CD4-positive, CD25-positive, alpha-beta regulatory T cell (primary cell): ENCODE data around the gene METTL14. TPM values are rescaled to one million over a fixed set of nuclear protein-coding genes. Genes with fewer than 3 reads are reported as not detected.

Source experiments
- ATAC-seq, 2 donors: fragments of 150-1000 bp; cut with Tn5 transposase; one replicate each; pipeline ENCODE4 v1.10.0; 2021; ENCODE audit warnings: low read depth in 2 of 2, moderate number of reproducible peaks in 2 of 2, moderate library complexity in 1 of 2
- DNase-seq, 3 donors: peaks; one replicate each; pipeline versions ENCODE4 v3.0.0 to v3.0.0-alpha.2; 2012 to 2022; ENCODE audit warnings: mixed read lengths in 1 of 3
- H3K27ac ChIP-seq: one replicate; pipeline ENCODE4 v1.7.0; 2013; ENCODE audit warnings: mild to moderate bottlenecking, low read length; ENCODE audit not compliant: insufficient read depth, poor library complexity, severe bottlenecking
- H3K27me3 ChIP-seq: one replicate; pipeline ENCODE4 v1.7.0; 2013; ENCODE audit warnings: low read length; ENCODE audit not compliant: control insufficient read depth, insufficient read depth
- H3K36me3 ChIP-seq: one replicate; pipeline ENCODE4 v1.7.0; 2013; ENCODE audit warnings: mild to moderate bottlenecking, low read length, moderate library complexity; ENCODE audit not compliant: control insufficient read depth, insufficient read depth
- H3K4me1 ChIP-seq: 2 replicates; pipeline ENCODE4 v1.7.0; 2013; ENCODE audit warnings: mild to moderate bottlenecking, low read length; ENCODE audit not compliant: insufficient read depth, control insufficient read depth, poor library complexity, severe bottlenecking
- H3K4me3 ChIP-seq: one replicate; pipeline ENCODE4 v1.7.0; 2013; ENCODE audit warnings: low read depth, mild to moderate bottlenecking, low read length, moderate library complexity
- H3K9me3 ChIP-seq, 2 experiments: 1 replicate in 1 of 2; 2 replicates in 1 of 2; pipeline ENCODE4 v1.7.0; 2013; ENCODE audit warnings: low read length in 2 of 2, mild to moderate bottlenecking in 1 of 2, moderate library complexity in 1 of 2; ENCODE audit not compliant: control insufficient read depth in 2 of 2
- H3K27ac Mint-ChIP-seq, 3 donors: one replicate each; pipeline ENCODE4 v1.8.0; 2020 to 2022; ENCODE audit warnings: mild to moderate bottlenecking in 3 of 3, mixed read lengths in 3 of 3, moderate library complexity in 2 of 3
- H3K27me3 Mint-ChIP-seq: one replicate; pipeline ENCODE4 v1.8.0; 2022; ENCODE audit warnings: mild to moderate bottlenecking, mixed read lengths
- H3K36me3 Mint-ChIP-seq: one replicate; pipeline ENCODE4 v1.8.0; 2020; ENCODE audit warnings: mixed read lengths
- H3K4me1 Mint-ChIP-seq, 4 donors: one replicate each; pipeline ENCODE4 v1.8.0; 2020 to 2022; ENCODE audit warnings: mixed read lengths in 4 of 4, mild to moderate bottlenecking in 1 of 4
- H3K4me3 Mint-ChIP-seq, 4 donors: one replicate each; pipeline ENCODE4 v1.8.0; 2020 to 2022; ENCODE audit warnings: mild to moderate bottlenecking in 4 of 4, mixed read lengths in 4 of 4, moderate library complexity in 3 of 4
- H3K9me3 Mint-ChIP-seq, 7 donors: one replicate each; pipeline ENCODE4 v1.8.0; 2020 to 2022; ENCODE audit warnings: mixed read lengths in 7 of 7, mild to moderate bottlenecking in 3 of 7, moderate library complexity in 2 of 7
- polyA plus RNA-seq, 4 donors: library from polyadenylated mRNA; unstranded; fragments of 300-500 nt; fragmentation: Illumina TruSeq; gene quantifications; one replicate each; pipeline ENCODE4 v1.2.3, GENCODE V29; 2021
- total RNA-seq: library from RNA; stranded (reverse); gene quantifications from one replicate; pipeline ENCODE4 v1.2.3, GENCODE V29; 2022

METTL14 gene
- total and polyA plus RNA-seq, 5 donors from 2014 or later = 36.4 to 52.3 (median 42.0) TPM

GRCh38 chr4:118723369-118723768 is 38.2 kb downstream of the METTL14 start:
- H3K9me3 ChIP-seq = no peaks in the 10 kb centered on the region
- no peak for DNase-seq
- H3K4me3 ChIP-seq = no peak overlapping the region
- H3K9me3 Mint-ChIP-seq = no peaks in the 10 kb centered on the region
- H3K27me3 ChIP-seq = no peaks in the 10 kb centered on the region
- H3K27ac Mint-ChIP-seq = no peak overlapping the region
- peaks cover 0 to 13% (median 4%) of the 10 kb centered on the region in 4 donors for H3K4me1 Mint-ChIP-seq
- no peaks in the 10 kb centered on the region for H3K4me1 ChIP-seq
- H3K27me3 Mint-ChIP-seq = no peaks in the 10 kb centered on the region
- peaks cover 23% of the 10 kb centered on the region for H3K36me3 Mint-ChIP-seq
- no peak for ATAC-seq
- no peak overlapping the region for H3K4me3 Mint-ChIP-seq
- no peak overlapping the region for H3K27ac ChIP-seq
- peaks cover 43% of the 10 kb centered on the region for H3K36me3 ChIP-seq

- no peaks in the 10 kb centered on the region for H3K27me3 Mint-ChIP-seq
- Histone ChIP-seq H3K36me3 (peaks cover 41% of the 10 kb centered on the region), H3K4me1 (peaks cover 5% of the 10 kb centered on the region), H3K27ac (no peak overlapping the region), H3K27me3 (no peaks in the 10 kb centered on the region), H3K4me3 (no peak overlapping the region), H3K9me3 (no peaks in the 10 kb centered on the region)
- peak overlapping the region in 1 of 3 donors; percentile 4 for H3K27ac Mint-ChIP-seq
- DNase-seq = no peak
- peaks cover 12 to 25% (median 21%) of the 10 kb centered on the region in 4 donors for H3K4me1 Mint-ChIP-seq
- H3K4me3 Mint-ChIP-seq = no peak overlapping the region
- ATAC-seq = no peak
- no peaks in the 10 kb centered on the region for H3K9me3 Mint-ChIP-seq
- H3K36me3 Mint-ChIP-seq = peaks cover 27% of the 10 kb centered on the region
Observed at GRCh38 chr4:118727360-118727759, 42.2 kb downstream of the METTL14 start.

GRCh38 chr4:118729287-118730286 is 44.4 kb downstream of the METTL14 start:
- Mint-ChIP-seq H3K4me3 (peak overlapping the region in 2 of 4 donors; percentile 38 to 44), H3K27me3 (no peaks in the 10 kb centered on the region), H3K36me3 (peaks cover 36% of the 10 kb centered on the region), H3K27ac (peak overlapping the region; percentile 43 to 59 (median 43)), H3K9me3 (no peaks in the 10 kb centered on the region), H3K4me1 (peaks cover 14 to 23% (median 20%) of the 10 kb centered on the region in 4 donors)
- ATAC-seq = peak; percentile 92
- Histone ChIP-seq H3K4me1 (peaks cover 5% of the 10 kb centered on the region), H3K4me3 (peak overlapping the region; percentile 63), H3K36me3 (peaks cover 40% of the 10 kb centered on the region), H3K9me3 (no peaks in the 10 kb centered on the region), H3K27ac (peak overlapping the region; percentile 45), H3K27me3 (no peaks in the 10 kb centered on the region)
- peak in 2 of 3 donors; percentile 42 to 78 for DNase-seq

GRCh38 chr4:118730683-118731082 is 45.5 kb downstream of the METTL14 start:
- Histone ChIP-seq H3K4me1 (peaks cover 5% of the 10 kb centered on the region), H3K4me3 (no peak overlapping the region), H3K9me3 (no peaks in the 10 kb centered on the region), H3K27me3 (no peaks in the 10 kb centered on the region), H3K27ac (no peak overlapping the region), H3K36me3 (peaks cover 32% of the 10 kb centered on the region)
- Mint-ChIP-seq H3K27me3 (no peaks in the 10 kb centered on the region), H3K9me3 (no peaks in the 10 kb centered on the region), H3K4me1 (peaks cover 14 to 23% (median 20%) of the 10 kb centered on the region in 4 donors), H3K27ac (peak overlapping the region in 2 of 3 donors; percentile 38 to 43), H3K4me3 (no peak overlapping the region), H3K36me3 (peaks cover 33% of the 10 kb centered on the region)
- no peak for DNase-seq
- no peak for ATAC-seq

- H3K9me3 Mint-ChIP-seq = no peaks in the 10 kb centered on the region
- H3K4me3 ChIP-seq = no peak overlapping the region
- no peak for DNase-seq
- no peak overlapping the region for H3K27ac ChIP-seq
- H3K4me3 Mint-ChIP-seq = no peak overlapping the region
- H3K4me1 ChIP-seq = peaks cover 5% of the 10 kb centered on the region
- no peaks in the 10 kb centered on the region for H3K27me3 Mint-ChIP-seq
- no peak for ATAC-seq
- peaks cover 22% of the 10 kb centered on the region for H3K36me3 Mint-ChIP-seq
- H3K27me3 ChIP-seq = no peaks in the 10 kb centered on the region
- H3K4me1 Mint-ChIP-seq = peaks cover 12 to 20% (median 15%) of the 10 kb centered on the region in 4 donors
- H3K36me3 ChIP-seq = peaks cover 19% of the 10 kb centered on the region
- H3K27ac Mint-ChIP-seq = no peak overlapping the region
- H3K9me3 ChIP-seq = no peaks in the 10 kb centered on the region
Observed at GRCh38 chr4:118732591-118733330, 47.6 kb downstream of the METTL14 start.

- no peak overlapping the region for H3K27ac Mint-ChIP-seq
Observed at GRCh38 chr4:118734491-118735205, 49.5 kb downstream of the METTL14 start.

GRCh38 chr4:118736900-118737299 is 51.7 kb downstream of the METTL14 start:
- Mint-ChIP-seq H3K27ac (peak overlapping the region in 1 of 3 donors; percentile 41), H3K4me1 (peaks cover 0 to 6% (median 3%) of the 10 kb centered on the region in 4 donors), H3K36me3 (peaks cover 35% of the 10 kb centered on the region), H3K4me3 (no peak overlapping the region), H3K27me3 (no peaks in the 10 kb centered on the region), H3K9me3 (no peaks in the 10 kb centered on the region)
- ATAC-seq = no peak
- Histone ChIP-seq H3K4me1 (no peaks in the 10 kb centered on the region), H3K4me3 (no peak overlapping the region), H3K27ac (no peak overlapping the region), H3K36me3 (peaks cover 33% of the 10 kb centered on the region), H3K9me3 (no peaks in the 10 kb centered on the region), H3K27me3 (no peaks in the 10 kb centered on the region)
- no peak for DNase-seq

More at GRCh38 chr4:118734491-118735205, 49.5 kb downstream of the METTL14 start:
- DNase-seq (no peak), ATAC-seq (no peak)
- Mint-ChIP-seq H3K27me3 (no peaks in the 10 kb centered on the region), H3K9me3 (no peaks in the 10 kb centered on the region), H3K4me1 (peaks cover 8 to 14% (median 10%) of the 10 kb centered on the region in 4 donors), H3K4me3 (no peak overlapping the region), H3K36me3 (peaks cover 35% of the 10 kb centered on the region)
- H3K27ac ChIP-seq = no peak overlapping the region
- no peaks in the 10 kb centered on the region for H3K9me3 ChIP-seq
- peaks cover under 1% of the 10 kb centered on the region for H3K4me1 ChIP-seq
- H3K4me3 ChIP-seq = no peak overlapping the region
- peaks cover 25% of the 10 kb centered on the region for H3K36me3 ChIP-seq
- H3K27me3 ChIP-seq = no peaks in the 10 kb centered on the region
